Neural progenitor cell (in vitro differentiated cells): ENCODE measurements around the gene PCNT. TPM values are rescaled to one million over a fixed set of nuclear protein-coding genes. Genes with fewer than 3 reads are reported as not detected.
A peak's percentile ranks its signal among the peaks of the same experiment; 100 is the strongest.

ENCODE experiments used
- DNase-seq: peaks from one replicate; pipeline ENCODE4 v3.0.0-alpha.2; 2016; ENCODE audit warnings: low spot score
- H2AFZ ChIP-seq: fragments of 200-600 bp; sonication (generic); replicated peaks from 2 replicates; pipeline ENCODE4 v1.6.1; 2016; ENCODE audit warnings: antibody characterized with exemption
- H3F3A ChIP-seq: fragments of 200-600 bp; sonication (generic); 2 replicates; pipeline ENCODE4 v1.6.1; 2016; ENCODE audit warnings: antibody characterized with exemption, low read depth
- H3K27ac ChIP-seq: fragments of 200-600 bp; sonication (generic); 2 replicates; pipeline ENCODE4 v1.5.1; 2016; ENCODE audit warnings: mild to moderate bottlenecking
- H3K27me3 ChIP-seq: fragments of 200-600 bp; sonication (generic); 2 replicates; pipeline ENCODE4 v1.6.1; 2016; ENCODE audit warnings: mild to moderate bottlenecking, moderate library complexity
- H3K36me3 ChIP-seq: fragments of 200-600 bp; sonication (generic); 2 replicates; pipeline ENCODE4 v1.5.1; 2016
- H3K4me1 ChIP-seq: fragments of 200-600 bp; sonication (generic); 2 replicates; pipeline ENCODE4 v1.6.1; 2016; ENCODE audit warnings: mixed run types
- H3K4me2 ChIP-seq: fragments of 200-600 bp; sonication (generic); 2 replicates; pipeline ENCODE4 v1.6.1; 2016
- H3K4me3 ChIP-seq: fragments of 200-600 bp; sonication (generic); 2 replicates; pipeline ENCODE4 v1.5.1; 2016
- H3K79me2 ChIP-seq: fragments of 200-600 bp; sonication (generic); 2 replicates; pipeline ENCODE4 v1.6.1; 2016; ENCODE audit warnings: low read depth
- H3K9ac ChIP-seq: fragments of 200-600 bp; sonication (generic); 2 replicates; pipeline ENCODE4 v1.6.1; 2016
- H3K9me3 ChIP-seq: fragments of 200-600 bp; sonication (generic); 2 replicates; pipeline ENCODE4 v1.5.1; 2016; ENCODE audit warnings: low read depth
- H4K20me1 ChIP-seq: fragments of 200-600 bp; sonication (generic); 2 replicates; pipeline ENCODE4 v1.6.1; 2016; ENCODE audit warnings: low read depth
- H3K27ac Mint-ChIP-seq: 3 replicates; pipeline ENCODE4 v1.8.0; 2021; ENCODE audit warnings: mixed read lengths
- H3K27me3 Mint-ChIP-seq: 2 replicates; pipeline ENCODE4 v1.8.0; 2022; ENCODE audit warnings: low read depth, mild to moderate bottlenecking, inconsistent platforms, moderate library complexity, mixed read lengths; ENCODE audit not compliant: insufficient read depth
- H3K36me3 Mint-ChIP-seq: 3 replicates; pipeline ENCODE4 v1.8.0; 2021; ENCODE audit warnings: mixed read lengths
- H3K4me1 Mint-ChIP-seq: 3 replicates; pipeline ENCODE4 v1.8.0; 2021; ENCODE audit warnings: mixed read lengths
- H3K4me3 Mint-ChIP-seq: 3 replicates; pipeline ENCODE4 v1.8.0; 2021; ENCODE audit warnings: mild to moderate bottlenecking, moderate library complexity, mixed read lengths
- H3K9me3 Mint-ChIP-seq: 3 replicates; pipeline ENCODE4 v1.8.0; 2020; ENCODE audit warnings: mixed read lengths
- EZH2 ChIP-seq: fragments of 200-600 bp; sonication (generic); IDR thresholded peaks from 2 replicates; pipeline ENCODE4 v1.6.1; 2017; ENCODE audit warnings: antibody characterized with exemption, mild to moderate bottlenecking, moderate library complexity
- EZH2phosphoT487 ChIP-seq: fragments of 200-600 bp; sonication (generic); IDR thresholded peaks from 2 replicates; pipeline ENCODE4 v1.6.1; 2017; ENCODE audit warnings: antibody characterized with exemption
- total RNA-seq: library from RNA; depleted of rRNA; stranded (reverse); fragments of >200 nt; gene quantifications from 2 replicates; pipeline ENCODE4 v1.2.3, GENCODE V29; 2015; ENCODE audit warnings: low replicate concordance
- TF ChIP-seq, protein P1 (sequence below): fragments of 200-600 bp; sonication (generic); IDR thresholded peaks from 2 replicates; pipeline ENCODE4 v1.5.1; 2017; ENCODE audit warnings: antibody characterized with exemption, mild to moderate bottlenecking

Gene PCNT
- total RNA-seq, 1 donor from 2014 or later, result 42.0 TPM

DNA sequence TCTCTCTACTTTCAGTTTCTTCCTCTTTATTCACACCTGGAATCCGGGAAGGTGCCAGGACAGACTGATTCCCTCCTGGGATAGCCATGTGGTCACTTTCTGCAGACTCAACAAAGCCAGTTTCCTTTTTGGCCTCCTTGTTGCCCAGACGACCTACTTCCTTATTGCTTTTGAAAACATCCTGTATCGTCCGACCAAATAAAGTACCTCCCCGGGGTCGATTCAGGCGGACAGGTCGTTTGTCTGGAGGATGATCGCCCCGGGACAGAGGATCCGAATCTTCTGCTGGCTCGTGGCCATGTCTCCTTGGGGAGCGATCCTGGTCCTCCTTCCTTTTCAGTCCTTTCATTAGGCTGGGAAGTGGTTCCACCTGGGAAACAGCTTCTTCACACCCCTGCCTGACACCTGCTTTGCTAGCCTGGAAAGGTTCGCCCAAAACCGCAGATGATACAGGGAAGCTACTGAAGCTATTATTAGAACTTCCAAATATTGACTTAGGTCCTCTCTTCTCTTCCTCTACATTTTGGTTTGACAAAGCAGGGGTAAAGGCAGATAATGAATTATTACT lies 39.8 kb upstream of the PCNT start:
- H3K27ac Mint-ChIP-seq, result no peak overlapping the region

DNA sequence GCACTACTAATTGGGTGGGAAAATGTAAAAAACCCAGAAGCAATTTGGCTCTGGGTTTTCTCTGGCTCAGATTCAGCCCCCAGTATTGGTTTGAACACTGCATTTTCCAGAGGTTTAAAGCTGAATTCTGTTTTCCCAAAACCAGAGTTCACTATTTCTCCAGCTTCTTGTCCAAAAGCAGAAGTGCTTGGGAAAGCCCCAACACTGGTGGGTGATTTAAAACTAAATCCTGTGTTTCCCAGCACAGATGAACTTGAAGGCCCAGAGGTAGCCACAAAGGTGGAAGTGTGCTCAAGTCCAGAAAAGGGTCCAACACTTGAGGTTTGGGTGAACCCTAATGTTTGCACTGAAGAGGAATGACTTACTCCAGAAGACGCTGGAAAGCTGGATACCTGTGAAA lies 39.2 kb upstream of the PCNT start:
- H3K9ac ChIP-seq, result no peak overlapping the region
- no peak overlapping the region for H2AFZ ChIP-seq
- no peaks in the 10 kb centered on the region for H3K9me3 ChIP-seq
- H4K20me1 ChIP-seq, result peaks cover 26% of the 10 kb centered on the region
- no peak for DNase-seq
- H3K4me3 ChIP-seq, result peak overlapping the region; percentile 93
- peaks cover 84% of the 10 kb centered on the region for H3K79me2 ChIP-seq
- Mint-ChIP-seq H3K27ac (no peak overlapping the region), H3K4me3 (peak overlapping the region; percentile 91), H3K36me3 (peaks cover 32% of the 10 kb centered on the region), H3K27me3 (peaks cover 3% of the 10 kb centered on the region), H3K4me1 (peaks cover 37% of the 10 kb centered on the region), H3K9me3 (peaks cover 3% of the 10 kb centered on the region)
- H3K4me1 ChIP-seq, result peaks cover 22% of the 10 kb centered on the region
- peaks cover 30% of the 10 kb centered on the region for H3F3A ChIP-seq
- no peaks in the 10 kb centered on the region for H3K27me3 ChIP-seq
- no peak overlapping the region for H3K27ac ChIP-seq
- peaks cover 3% of the 10 kb centered on the region for H3K36me3 ChIP-seq
- peak overlapping the region; percentile 95 for H3K4me2 ChIP-seq
- TF ChIP-seq EZH2 (no peak), EZH2phosphoT487 (no peak)
- TF ChIP-seq, protein P1, sequence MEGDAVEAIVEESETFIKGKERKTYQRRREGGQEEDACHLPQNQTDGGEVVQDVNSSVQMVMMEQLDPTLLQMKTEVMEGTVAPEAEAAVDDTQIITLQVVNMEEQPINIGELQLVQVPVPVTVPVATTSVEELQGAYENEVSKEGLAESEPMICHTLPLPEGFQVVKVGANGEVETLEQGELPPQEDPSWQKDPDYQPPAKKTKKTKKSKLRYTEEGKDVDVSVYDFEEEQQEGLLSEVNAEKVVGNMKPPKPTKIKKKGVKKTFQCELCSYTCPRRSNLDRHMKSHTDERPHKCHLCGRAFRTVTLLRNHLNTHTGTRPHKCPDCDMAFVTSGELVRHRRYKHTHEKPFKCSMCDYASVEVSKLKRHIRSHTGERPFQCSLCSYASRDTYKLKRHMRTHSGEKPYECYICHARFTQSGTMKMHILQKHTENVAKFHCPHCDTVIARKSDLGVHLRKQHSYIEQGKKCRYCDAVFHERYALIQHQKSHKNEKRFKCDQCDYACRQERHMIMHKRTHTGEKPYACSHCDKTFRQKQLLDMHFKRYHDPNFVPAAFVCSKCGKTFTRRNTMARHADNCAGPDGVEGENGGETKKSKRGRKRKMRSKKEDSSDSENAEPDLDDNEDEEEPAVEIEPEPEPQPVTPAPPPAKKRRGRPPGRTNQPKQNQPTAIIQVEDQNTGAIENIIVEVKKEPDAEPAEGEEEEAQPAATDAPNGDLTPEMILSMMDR, result no peak

More for the DNA sequence above, 39.8 kb upstream of the PCNT start:
- Histone ChIP-seq H3K9ac (no peak overlapping the region), H3K4me3 (peak overlapping the region; percentile 93), H2AFZ (no peak overlapping the region), H3F3A (peaks cover 30% of the 10 kb centered on the region), H3K79me2 (peaks cover 79% of the 10 kb centered on the region), H3K36me3 (peaks cover 3% of the 10 kb centered on the region), H3K4me2 (peak overlapping the region; percentile 95), H3K27me3 (no peaks in the 10 kb centered on the region), H4K20me1 (peaks cover 26% of the 10 kb centered on the region), H3K9me3 (no peaks in the 10 kb centered on the region), H3K4me1 (peaks cover 22% of the 10 kb centered on the region), H3K27ac (no peak overlapping the region)
- TF ChIP-seq EZH2phosphoT487, result no peak
- no peak for TF ChIP-seq EZH2
- TF ChIP-seq, protein P1, result no peak
- peaks cover 36% of the 10 kb centered on the region for H3K36me3 Mint-ChIP-seq
- H3K27me3 Mint-ChIP-seq, result peaks cover 3% of the 10 kb centered on the region
- peaks cover 35% of the 10 kb centered on the region for H3K4me1 Mint-ChIP-seq
- peaks cover 3% of the 10 kb centered on the region for H3K9me3 Mint-ChIP-seq
- DNase-seq, result no peak
- peak overlapping the region; percentile 73 for H3K4me3 Mint-ChIP-seq

DNA sequence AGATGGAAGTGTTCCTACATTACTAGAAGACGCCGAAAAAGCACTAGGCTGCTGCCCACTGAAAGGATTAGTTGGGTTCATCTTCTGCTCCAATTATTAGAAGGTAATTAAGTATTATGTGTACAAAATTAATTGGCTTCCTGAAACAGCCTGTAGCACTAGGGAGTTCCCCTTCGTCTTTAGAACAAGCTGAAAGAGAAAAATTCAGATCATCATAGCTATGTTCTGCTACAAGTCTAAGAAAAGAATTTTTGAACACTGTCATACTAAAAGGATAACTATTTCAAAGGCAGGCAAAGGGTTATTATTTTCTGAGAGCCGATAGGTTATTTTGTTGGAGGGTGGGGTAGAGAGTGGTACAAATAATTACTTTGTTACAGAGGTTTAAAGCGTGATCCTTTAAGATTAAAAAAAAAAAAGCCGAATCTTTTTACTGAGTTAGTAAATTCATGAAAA lies 38.7 kb upstream of the PCNT start, which contains the start of gene MCM3AP:
MCM3AP (minus strand) TSS at position 406 of the 456 bp plus-strand sequence; CDS start at position 81, 325 bp downstream.
- H3F3A ChIP-seq, result peaks cover 30% of the 10 kb centered on the region
- Mint-ChIP-seq H3K4me3 (peak within 1 kb of the TSS; percentile 94), H3K27ac (peak within 1 kb of the TSS; percentile 84), H3K36me3 (peaks cover 27% of the 10 kb centered on the region), H3K27me3 (peaks cover 3% of the 10 kb centered on the region), H3K9me3 (peaks cover 3% of the 10 kb centered on the region), H3K4me1 (peaks cover 39% of the 10 kb centered on the region)
- peaks cover 88% of the 10 kb centered on the region for H3K79me2 ChIP-seq
- H2AFZ ChIP-seq, result peak within 1 kb of the TSS; percentile 92
- H3K4me2 ChIP-seq, result peak within 1 kb of the TSS; percentile 95
- no peaks in the 10 kb centered on the region for H3K9me3 ChIP-seq
- DNase-seq, result no peak
- no peaks in the 10 kb centered on the region for H3K27me3 ChIP-seq
- peak within 1 kb of the TSS; percentile 95 for H3K27ac ChIP-seq
- peak within 1 kb of the TSS; percentile 93 for H3K4me3 ChIP-seq
- TF ChIP-seq EZH2, result no peak
- TF ChIP-seq, protein P1, result no peak
- TF ChIP-seq EZH2phosphoT487, result no peak
- peaks cover 22% of the 10 kb centered on the region for H3K4me1 ChIP-seq
- peaks cover 26% of the 10 kb centered on the region for H4K20me1 ChIP-seq
- H3K9ac ChIP-seq, result peak within 1 kb of the TSS; percentile 77
- peaks cover 3% of the 10 kb centered on the region for H3K36me3 ChIP-seq
